GM12874 (cell line): ENCODE measurements around the gene MRPL49.

Source experiments
- TF ChIP-seq, protein P1 (sequence below): IDR thresholded peaks from 2 replicates; pipeline ENCODE4 v1.5.1; 2011; ENCODE audit warnings: low read depth, mild to moderate bottlenecking, control low read depth, low read length, moderate library complexity; ENCODE audit not compliant: insufficient read depth

The MRPL49 gene

DNA sequence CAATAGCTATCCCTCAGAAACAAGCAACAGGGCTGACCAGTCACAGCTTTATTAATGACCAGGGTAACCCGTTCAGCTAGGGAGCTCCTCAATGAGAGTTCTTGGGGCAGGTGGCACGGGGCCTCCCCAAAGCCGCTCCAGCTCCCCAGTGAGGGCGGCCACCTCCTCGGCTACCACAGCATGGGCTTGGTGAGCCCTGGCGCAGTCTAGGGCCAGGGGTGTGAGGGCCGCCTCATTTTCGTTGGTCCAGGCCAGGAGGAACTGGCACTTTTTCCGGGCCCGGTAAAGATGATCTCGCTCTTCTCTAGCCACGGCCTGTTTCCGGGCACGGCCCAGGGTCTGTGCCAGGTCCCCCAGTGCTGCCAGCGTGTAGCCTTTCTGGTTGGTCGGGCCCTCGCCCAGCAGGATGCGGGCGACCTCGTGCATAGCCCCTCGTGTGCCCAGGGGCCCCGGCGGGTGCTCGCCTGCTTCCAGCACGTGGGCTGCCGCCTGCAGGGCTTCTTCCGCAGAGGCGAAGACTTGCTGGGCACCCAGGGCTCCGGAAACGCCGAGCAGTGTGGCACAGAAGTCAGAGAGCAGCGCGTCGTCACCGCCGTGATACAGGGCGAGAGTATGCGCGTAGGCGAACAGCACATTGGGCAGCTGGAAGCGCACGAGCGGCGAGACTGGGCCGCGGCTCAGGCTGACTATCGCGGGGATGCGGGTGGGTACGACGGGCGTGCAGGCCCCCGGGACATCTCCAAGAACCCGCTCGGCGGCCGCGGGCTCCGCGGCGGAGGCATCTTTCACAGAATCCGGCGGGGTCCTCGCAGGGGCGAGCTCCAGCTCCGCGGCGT is 5.5 kb upstream of the MRPL49 start:
- TF ChIP-seq, protein P1, sequence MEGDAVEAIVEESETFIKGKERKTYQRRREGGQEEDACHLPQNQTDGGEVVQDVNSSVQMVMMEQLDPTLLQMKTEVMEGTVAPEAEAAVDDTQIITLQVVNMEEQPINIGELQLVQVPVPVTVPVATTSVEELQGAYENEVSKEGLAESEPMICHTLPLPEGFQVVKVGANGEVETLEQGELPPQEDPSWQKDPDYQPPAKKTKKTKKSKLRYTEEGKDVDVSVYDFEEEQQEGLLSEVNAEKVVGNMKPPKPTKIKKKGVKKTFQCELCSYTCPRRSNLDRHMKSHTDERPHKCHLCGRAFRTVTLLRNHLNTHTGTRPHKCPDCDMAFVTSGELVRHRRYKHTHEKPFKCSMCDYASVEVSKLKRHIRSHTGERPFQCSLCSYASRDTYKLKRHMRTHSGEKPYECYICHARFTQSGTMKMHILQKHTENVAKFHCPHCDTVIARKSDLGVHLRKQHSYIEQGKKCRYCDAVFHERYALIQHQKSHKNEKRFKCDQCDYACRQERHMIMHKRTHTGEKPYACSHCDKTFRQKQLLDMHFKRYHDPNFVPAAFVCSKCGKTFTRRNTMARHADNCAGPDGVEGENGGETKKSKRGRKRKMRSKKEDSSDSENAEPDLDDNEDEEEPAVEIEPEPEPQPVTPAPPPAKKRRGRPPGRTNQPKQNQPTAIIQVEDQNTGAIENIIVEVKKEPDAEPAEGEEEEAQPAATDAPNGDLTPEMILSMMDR, result no peak

DNA sequence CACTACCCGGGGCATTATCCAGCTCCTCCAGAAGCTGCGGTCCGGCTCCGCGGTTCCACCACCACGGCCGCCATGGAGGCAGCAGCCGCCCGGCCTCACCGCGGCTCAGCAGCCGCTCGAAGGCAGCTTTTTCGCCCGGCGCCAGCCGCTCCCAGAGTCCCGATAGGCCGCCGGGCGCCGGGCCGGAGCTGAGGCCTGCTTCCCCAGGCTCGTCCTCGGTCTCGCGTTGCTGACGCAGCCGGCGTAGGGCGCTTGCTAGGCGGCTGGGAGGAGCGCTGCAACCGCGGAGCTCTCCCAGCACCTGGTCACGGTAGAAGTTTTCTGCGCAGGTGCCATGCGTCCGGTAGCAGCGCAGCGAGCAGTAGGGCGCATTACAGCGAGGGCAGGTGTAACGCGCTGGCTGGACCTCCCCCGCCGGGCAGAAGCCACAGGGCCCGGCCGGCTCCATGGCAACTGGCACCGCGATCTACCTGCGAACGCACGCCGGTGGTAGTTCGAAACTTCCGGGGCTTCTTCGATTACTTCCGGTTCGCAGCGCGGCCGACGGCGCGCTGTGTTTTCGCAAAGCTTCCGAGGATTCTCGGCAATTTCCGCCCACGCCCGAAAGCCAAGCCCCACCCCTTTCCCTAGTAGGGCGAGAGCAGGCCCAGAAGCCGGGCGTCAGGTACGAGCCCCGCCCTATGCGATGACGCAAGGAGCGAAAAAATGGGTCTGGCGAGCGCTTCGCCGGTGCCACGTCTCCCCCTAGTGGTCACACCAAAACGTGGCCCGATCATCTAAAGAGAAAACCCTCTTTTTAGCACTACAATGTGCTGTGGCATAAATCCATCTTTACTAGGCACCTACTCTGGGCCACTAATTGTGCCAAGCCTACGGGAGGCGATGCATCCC is 4.7 kb upstream of the MRPL49 start, which contains the start of gene ZNHIT2:
ZNHIT2 (minus strand) TSS at position 496 of the 891 bp plus-strand sequence; CDS start at position 448, 48 bp downstream.
- TF ChIP-seq, protein P1, result peak; percentile 86

DNA sequence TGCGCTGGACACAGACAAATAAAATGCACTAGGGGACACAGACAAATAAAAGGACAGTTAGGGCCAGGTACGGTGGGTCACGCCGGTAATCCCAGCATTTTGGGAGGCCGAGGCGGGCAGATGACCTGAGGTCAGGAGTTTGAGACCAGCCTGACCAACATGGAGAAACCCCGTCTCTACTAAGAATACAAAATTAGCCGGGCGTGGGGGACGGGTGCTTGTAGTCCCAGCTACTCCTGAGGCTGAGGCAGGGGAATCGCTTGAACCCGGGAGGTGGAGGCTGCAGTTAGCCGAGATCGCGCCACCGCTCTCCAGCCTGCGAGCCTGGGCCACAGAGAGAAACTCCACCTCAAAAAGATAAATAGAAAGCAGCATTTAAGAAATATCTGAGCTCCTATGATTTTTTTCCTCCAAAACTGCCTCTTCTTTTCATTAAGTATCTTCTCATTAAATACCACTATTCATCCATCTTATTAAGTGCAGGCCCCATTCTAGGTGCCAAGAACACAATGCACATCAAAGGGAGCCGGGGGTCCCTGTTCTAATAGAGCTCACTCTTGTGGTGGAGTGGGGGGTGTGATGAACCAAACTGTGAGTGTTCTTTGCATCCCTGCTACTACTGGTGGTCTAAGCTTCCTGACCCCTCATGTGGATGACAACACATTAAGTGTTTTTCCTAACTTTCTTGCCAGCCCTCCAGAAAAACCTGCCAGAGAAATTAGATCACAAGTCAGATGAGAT is 3.9 kb upstream of the MRPL49 start:
- TF ChIP-seq, protein P1, result no peak

DNA sequence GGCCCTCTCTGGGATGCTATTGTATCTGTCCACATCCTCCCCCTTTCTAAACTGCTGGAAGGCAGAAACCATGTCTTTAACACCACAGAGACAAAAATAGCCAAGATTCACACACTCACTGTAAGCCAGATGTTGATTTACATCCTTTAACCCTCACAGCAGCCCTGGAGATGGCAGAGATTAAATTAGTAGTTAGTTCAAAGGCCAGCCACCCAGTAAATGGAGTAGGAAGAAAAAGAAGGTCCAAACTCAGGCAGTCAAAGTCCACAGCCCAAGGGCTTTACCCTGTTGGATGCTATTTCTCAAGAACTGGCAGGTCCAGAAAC is 2.5 kb upstream of the MRPL49 start:
- TF ChIP-seq, protein P1, result no peak

GRCh38 chr11:65120831-65121230 is 1.3 kb upstream of the MRPL49 start:
- TF ChIP-seq, protein P1, result no peak

GRCh38 chr11:65121447-65121864 is 665 bp upstream of the MRPL49 start:
- TF ChIP-seq, protein P1, result no peak
